Breast epithelium (tissue), 3 donors: Measurements from ENCODE around the gene TARDBP.

Experiments
- POLR2A ChIP-seq: fragments of 450-650 bp; IDR thresholded peaks from one replicate; pipeline ENCODE4 v1.6.1; 2016; ENCODE audit warnings: antibody characterized with exemption, mild to moderate bottlenecking, moderate library complexity
- POLR2AphosphoS5 ChIP-seq, 3 donors: sonication (generic); formaldehyde crosslinking; IDR thresholded peaks; one replicate each; pipeline ENCODE4 v1.6.1; 2017; ENCODE audit warnings: antibody characterized with exemption in 3 of 3
- TF ChIP-seq, protein P1 (sequence below), 3 donors: fragments of 450-650 bp; IDR thresholded peaks; one replicate each; pipeline ENCODE4 v1.5.1; 2016 to 2017; ENCODE audit warnings: antibody characterized with exemption in 3 of 3, mild to moderate bottlenecking in 3 of 3, moderate library complexity in 3 of 3

DNA sequence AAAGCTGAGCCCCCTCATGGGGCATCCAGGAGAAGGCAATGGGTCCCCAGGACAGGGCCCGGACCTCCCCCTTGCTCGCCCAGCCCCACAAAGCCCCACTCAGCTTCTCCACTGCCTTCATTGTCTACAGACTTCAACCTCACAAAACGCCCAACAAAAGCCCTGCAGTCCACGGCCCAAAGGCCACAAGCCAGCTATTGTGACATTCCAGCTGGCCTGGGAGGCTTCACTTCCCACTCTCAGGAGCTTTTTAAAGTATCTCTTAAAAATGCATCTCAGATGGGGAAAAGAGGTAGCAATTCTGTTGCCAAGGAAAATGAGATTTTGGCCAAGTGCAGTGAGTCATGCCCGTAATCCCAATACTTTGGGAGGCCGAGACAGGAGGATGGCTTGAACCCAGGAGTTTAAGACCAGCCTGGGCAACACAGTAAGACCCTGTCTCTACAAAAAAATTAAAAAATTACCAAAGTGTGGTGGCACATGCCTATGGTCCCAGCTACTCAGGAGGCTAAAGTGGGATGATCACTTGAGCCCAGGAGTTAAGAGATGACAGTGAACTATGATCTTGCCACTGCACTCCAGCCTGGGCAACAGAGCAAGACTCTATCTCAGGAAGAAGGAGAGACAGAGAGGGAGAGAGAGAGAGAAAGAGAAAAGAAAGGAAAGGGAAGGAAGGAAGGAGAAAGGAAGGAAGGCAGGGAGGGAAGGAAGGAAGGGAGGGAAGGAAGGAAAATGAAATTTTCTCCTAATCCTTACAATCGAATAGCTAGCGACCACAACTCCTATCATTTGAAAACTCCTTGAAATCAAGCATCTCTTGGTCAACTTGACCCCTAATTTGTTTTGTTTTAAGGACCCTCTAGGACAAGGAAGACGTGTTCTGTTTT, 31.4 kb upstream of the TARDBP start:
- TF ChIP-seq POLR2AphosphoS5 (IDR thresholded peaks at IDR 0.05) (no peak), POLR2A (no peak)
- TF ChIP-seq, protein P1, sequence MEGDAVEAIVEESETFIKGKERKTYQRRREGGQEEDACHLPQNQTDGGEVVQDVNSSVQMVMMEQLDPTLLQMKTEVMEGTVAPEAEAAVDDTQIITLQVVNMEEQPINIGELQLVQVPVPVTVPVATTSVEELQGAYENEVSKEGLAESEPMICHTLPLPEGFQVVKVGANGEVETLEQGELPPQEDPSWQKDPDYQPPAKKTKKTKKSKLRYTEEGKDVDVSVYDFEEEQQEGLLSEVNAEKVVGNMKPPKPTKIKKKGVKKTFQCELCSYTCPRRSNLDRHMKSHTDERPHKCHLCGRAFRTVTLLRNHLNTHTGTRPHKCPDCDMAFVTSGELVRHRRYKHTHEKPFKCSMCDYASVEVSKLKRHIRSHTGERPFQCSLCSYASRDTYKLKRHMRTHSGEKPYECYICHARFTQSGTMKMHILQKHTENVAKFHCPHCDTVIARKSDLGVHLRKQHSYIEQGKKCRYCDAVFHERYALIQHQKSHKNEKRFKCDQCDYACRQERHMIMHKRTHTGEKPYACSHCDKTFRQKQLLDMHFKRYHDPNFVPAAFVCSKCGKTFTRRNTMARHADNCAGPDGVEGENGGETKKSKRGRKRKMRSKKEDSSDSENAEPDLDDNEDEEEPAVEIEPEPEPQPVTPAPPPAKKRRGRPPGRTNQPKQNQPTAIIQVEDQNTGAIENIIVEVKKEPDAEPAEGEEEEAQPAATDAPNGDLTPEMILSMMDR (IDR thresholded peaks at IDR 0.05): no peak
